CD4-positive, alpha-beta T cell treated with Interleukin-2 at 100 ng/mL for 4 hours (primary cell): ENCODE measurements around the gene KIAA2012.

ENCODE experiments used
- DNase-seq: peaks from one replicate; pipeline ENCODE4 v3.0.0-alpha.2; 2020; ENCODE audit warnings: low spot score

The KIAA2012 gene

GRCh38 chr2:202149936-202150335 lies 76.9 kb downstream of the KIAA2012 start:
- no peak for DNase-seq

- no peak for DNase-seq
Observed at GRCh38 chr2:202152104-202152715, 79.2 kb downstream of the KIAA2012 start.

GRCh38 chr2:202154613-202155012 lies 81.6 kb downstream of the KIAA2012 start:
- DNase-seq: no peak

DNA sequence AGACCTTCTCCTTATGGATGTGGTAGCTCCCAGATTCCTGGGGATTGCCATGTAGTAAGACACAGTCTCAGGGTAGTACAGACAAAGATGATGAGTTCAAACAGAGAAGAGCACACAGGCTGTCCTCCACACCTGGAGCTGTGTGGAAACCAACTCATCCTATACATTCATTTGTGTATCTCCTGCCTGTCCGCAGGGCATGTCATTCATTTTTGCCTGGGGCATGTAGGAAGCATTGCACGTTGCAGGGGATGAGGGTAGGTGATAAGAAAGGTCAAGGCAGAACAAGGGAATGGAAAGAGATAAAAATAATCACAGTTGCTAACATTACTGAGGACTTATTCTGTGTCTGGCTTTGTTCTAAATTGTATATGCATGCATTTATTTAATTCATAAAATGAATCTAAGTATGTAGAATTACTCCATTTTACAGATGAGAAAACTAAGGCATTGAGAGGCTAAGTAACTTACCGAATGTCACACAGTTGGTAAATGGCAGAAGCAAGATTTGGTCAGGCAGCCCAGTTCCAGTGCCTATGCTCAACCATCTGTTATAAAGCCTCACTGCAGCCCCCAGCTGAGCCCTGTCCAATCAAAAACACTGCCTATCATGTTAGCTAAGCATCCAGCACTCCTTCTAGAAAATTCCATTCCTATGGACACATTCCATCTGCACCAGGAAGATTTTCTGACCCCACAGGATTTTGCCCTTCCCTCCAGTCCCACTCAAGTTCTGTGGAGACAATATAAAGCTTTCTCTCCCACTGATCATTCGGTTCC lies 84.3 kb downstream of the KIAA2012 start:
- DNase-seq: no peak

GRCh38 chr2:202158796-202159195 lies 85.7 kb downstream of the KIAA2012 start:
- no peak for DNase-seq

GRCh38 chr2:202161151-202161835 lies 88.2 kb downstream of the KIAA2012 start:
- DNase-seq: no peak

DNA sequence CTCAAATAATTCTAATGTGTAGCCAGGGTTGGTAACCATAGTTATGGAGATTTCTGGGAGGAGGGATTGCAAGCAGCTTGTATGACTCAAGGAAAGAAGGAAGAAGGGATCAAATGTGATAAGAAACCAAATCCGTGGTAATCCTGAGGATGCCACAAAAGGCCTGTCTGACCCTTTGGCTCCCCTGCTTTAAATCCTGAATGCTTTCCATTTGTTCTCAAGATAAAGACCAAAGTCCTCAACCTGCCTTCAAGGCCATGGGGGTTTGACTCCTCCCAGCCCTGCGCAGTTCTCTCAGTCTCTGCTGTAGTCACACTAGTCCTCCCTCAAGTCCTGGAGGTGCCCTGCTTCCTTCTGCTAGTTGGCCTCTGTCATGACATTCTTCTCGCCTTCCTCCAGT lies 91.4 kb downstream of the KIAA2012 start:
- no peak for DNase-seq

DNA sequence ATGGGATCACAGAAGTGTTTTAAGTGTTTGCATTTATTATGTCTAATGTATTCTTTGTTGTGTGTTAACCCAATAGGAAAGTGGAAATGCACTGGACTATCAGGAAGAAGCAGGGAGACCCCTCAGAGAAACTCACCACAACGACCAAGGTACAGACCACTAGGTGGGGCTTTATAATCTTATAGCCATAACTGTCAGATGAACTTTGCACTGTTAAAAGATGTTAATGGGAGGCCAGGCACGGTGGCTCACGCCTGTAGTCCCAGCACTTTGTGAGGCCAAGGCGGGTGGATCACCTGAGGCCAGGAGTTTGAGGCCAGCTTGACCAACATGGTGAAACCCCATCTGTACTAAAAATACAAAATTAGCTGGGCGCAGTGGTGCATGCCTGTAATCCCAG lies 92.2 kb downstream of the KIAA2012 start:
- no peak for DNase-seq

DNA sequence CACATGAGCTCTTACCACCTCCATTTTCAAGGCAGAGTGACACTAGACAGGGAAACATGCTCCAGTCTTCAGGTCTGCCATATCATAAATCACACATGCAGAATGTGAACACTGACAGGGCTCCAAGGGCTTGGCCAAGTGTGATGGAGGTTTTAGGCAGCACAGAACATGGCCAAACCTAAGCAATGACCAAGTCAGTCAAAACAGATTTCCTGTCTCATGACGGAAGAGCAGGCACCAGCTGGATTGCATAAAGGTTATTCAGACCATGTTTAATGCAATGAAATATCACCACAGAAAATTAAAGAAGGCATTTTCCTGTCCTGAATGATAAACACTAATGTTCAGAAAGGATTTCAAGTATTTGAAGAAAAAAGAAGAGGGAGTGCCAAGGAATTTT lies 92.9 kb downstream of the KIAA2012 start:
- no peak for DNase-seq

DNA sequence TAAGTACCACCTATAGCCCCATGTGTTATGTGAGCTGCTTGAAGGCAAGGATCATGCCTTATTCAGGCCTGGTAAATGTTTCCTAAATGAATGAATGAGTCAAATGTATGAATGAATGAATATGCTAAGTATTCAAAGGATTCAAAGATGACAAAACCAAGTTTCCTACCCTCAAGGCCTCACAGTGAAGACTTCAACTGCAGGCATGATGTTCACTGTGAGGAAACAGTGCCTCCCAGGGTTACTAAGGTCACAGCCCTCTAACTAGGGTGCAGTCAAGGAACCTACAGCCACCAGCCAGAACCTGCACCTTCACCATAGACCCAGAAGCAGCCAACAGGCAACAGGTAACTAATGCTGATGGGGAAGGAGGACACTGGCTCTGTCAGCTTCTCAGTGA lies 96.1 kb downstream of the KIAA2012 start:
- DNase-seq: no peak

- no peak for DNase-seq
Observed at GRCh38 chr2:202169832-202170424, 96.9 kb downstream of the KIAA2012 start.

DNA sequence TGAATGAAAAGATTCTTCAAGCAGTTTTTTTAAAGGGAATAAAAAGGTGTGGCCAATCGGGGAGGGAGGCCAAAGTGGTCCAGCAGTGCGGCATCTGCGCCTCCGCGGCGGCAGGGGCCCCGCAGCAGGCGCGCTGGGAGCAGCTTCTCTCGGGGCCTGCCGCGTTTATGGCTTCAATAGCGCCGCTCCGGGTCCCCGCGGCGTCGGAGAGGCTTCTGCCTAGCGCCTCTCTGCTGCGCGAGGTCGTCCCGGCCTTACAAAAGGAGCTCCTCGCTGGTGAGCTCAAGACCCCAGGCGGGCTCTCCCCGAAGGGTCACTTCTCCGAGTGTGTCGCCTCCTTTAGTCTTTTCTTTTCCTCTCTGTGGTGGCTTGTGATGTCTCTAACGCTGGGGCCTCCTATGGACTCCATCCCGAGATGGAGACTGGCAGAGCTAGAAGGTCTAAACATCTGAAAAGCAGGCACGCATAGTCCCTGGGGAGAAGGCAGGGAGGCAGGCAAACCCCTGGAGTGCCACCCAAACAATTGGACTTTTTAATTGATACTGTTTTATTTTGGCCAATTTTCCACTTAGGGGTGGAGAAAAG lies 98.3 kb downstream of the KIAA2012 start:
- DNase-seq: no peak

DNA sequence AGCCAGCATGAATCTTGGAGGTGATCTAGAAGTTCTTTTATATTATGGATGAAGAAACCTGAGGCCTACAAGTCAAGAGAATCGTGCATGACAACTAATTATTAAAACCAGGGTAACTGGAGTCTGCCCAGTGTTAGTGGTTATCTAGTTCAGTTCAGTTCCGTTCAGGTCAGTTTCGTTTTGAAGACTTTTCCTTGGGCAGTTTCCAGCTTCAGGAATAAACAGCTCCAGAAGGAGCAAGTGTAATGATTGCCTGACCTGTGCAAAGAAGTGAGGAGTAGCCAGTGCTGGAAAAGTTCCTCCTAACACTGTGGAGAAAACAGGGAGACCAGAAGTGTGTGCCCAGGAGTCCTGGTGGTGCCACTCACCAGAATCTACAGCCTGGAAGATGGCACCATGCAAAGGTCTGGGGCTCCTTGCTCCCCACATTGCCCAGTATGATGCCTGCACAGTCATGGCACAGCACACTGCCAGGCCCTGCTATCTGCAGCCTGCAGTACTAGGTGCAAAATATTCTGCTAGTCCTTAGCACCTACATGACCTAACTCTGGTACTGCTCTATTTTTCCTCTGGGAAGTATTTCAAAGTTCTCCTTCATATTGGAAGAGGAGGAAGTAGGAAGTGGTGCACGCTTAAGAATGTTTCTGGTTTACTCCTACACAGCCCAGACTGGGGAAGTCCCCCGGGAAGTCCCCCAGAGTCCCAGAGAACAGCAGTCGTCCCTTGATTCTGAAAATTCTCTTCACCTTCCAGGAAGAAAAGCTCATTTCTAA lies 99.6 kb downstream of the KIAA2012 start:
- DNase-seq: peak; percentile 57

GRCh38 chr2:202178346-202178958 lies 105.4 kb downstream of the KIAA2012 start:
- DNase-seq: peak; percentile 72

GRCh38 chr2:202184557-202184956 lies 111.5 kb downstream of the KIAA2012 start:
- no peak for DNase-seq

DNA sequence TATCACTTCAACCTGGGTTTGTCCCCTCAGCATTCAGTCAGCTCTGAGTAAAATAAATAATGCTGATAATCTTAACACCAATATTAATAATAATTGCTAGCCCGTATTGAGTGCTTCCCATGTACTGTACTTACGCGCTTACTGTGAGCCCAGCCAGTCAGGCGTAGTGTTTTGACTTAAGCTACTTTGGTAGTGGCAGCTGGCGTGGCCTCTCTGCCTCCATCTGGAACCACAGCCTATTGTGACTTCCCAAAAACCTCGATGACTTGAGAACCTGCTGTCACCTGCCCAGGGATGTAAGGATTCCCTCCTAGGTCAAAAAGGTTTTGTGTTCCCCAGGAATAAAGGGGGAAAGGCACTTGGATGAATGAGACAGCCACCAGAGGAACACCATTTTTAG lies 112.1 kb downstream of the KIAA2012 start:
- no peak for DNase-seq

GRCh38 chr2:202186641-202187202 lies 113.7 kb downstream of the KIAA2012 start:
- DNase-seq: no peak

GRCh38 chr2:202187570-202187969 lies 114.5 kb downstream of the KIAA2012 start:
- DNase-seq: no peak

DNA sequence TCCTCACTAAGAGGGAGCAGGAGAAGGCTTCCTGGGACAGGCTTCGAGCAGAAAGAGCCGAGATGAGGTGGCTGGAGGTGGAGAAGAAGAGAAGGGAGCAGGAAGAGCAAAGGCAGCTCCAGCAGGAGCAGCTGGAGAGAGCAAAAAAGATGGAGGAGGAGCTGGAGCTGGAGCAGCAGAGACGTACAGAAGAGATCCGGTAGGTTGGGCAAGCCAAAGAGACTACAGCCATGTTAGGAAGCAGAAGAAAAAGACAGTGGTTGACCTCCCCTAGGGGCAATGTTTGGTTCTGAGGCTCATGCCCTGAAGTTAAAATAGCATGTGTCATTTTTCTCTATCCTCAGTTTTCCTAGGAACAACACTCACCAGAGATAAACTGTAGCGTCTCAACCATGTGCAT lies 120.2 kb downstream of the KIAA2012 start:
- DNase-seq: no peak

DNA sequence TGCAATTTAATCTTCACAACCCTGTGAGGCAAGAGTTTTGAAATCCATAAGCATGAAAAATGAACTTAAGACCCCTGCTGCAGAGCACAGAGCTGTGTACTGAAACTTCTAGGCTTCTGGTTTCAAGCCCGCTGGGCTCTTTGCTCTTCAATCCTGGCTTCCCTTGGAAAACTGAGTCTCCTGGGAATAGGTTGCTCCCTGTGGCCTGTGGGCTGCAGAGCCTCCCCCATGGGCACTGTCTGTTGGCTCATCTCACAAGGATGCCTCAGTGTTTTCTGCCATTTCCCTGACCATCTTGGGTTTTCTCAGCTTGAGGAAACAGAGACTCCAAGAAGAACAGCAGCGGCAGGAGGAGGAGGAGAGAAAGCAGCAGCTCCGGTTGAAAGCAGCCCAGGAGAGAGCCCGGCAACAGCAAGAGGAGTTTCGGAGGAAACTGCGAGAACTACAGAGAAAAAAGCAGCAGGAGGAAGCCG lies 120.9 kb downstream of the KIAA2012 start:
- no peak for DNase-seq

- no peak for DNase-seq
Observed at GRCh38 chr2:202194418-202194817, 121.4 kb downstream of the KIAA2012 start.
